Calu3 (cell line): ENCODE results near the gene TAS2R7. TPM values are rescaled to one million over a fixed set of nuclear protein-coding genes. Genes with fewer than 3 reads are reported as not detected.

Experiments used
- BruUV-seq: library from RNA; stranded (reverse); fragments of 400-500 nt; replicated peaks from 2 replicates; lab custom pipeline; 2021; lab: Mats Ljungman, UMichigan
- CTCF ChIA-PET: fragments of 300-600 bp; sonication (Branson Sonifier 250); formaldehyde crosslinking; loops from one replicate; lab custom pipeline; 2022; ENCODE audit warnings: antibody characterized with exemption; lab: Charles Lee
- DNase-seq: peaks from one replicate; pipeline ENCODE4 v3.0.0; 2022
- H3K27ac Mint-ChIP-seq: one replicate; pipeline ENCODE4 v1.8.0; 2022; ENCODE audit warnings: mixed read lengths; ENCODE audit not compliant: unreplicated experiment
- H3K27me3 Mint-ChIP-seq: one replicate; pipeline ENCODE4 v1.8.0; 2022; ENCODE audit warnings: mixed read lengths; ENCODE audit not compliant: unreplicated experiment
- H3K36me3 Mint-ChIP-seq: one replicate; pipeline ENCODE4 v1.8.0; 2022; ENCODE audit warnings: mild to moderate bottlenecking, moderate library complexity, mixed read lengths; ENCODE audit not compliant: insufficient read depth, unreplicated experiment
- H3K4me1 Mint-ChIP-seq: one replicate; pipeline ENCODE4 v1.8.0; 2022; ENCODE audit warnings: mild to moderate bottlenecking, low read depth, mixed read lengths; ENCODE audit not compliant: unreplicated experiment
- H3K4me3 Mint-ChIP-seq: one replicate; pipeline ENCODE4 v1.8.0; 2022; ENCODE audit warnings: mild to moderate bottlenecking, low read depth, moderate library complexity, mixed read lengths; ENCODE audit not compliant: unreplicated experiment
- H3K9me3 Mint-ChIP-seq: one replicate; pipeline ENCODE4 v1.8.0; 2022; ENCODE audit warnings: low read depth, mixed read lengths; ENCODE audit not compliant: unreplicated experiment
- intact Hi-C: fragments of 100-400 bp; cut with micrococcal nuclease; formaldehyde crosslinking; loops from one replicate; pipeline ENCODE4 v1.10.0; 2022; ENCODE audit not compliant: unreplicated experiment
- total RNA-seq: library from RNA; stranded (reverse); gene quantifications from 2 replicates; pipeline ENCODE4 v1.2.3, GENCODE V29; 2022
- TF ChIP-seq, protein P1 (sequence below): fragments of 200-600 bp; IDR thresholded peaks from one replicate; pipeline ENCODE4 v1.8.0; 2022; ENCODE audit warnings: antibody characterized with exemption; ENCODE audit not compliant: unreplicated experiment

The TAS2R7 gene
- total RNA-seq, 1 experiment from 2014 or later = not detected

DNA sequence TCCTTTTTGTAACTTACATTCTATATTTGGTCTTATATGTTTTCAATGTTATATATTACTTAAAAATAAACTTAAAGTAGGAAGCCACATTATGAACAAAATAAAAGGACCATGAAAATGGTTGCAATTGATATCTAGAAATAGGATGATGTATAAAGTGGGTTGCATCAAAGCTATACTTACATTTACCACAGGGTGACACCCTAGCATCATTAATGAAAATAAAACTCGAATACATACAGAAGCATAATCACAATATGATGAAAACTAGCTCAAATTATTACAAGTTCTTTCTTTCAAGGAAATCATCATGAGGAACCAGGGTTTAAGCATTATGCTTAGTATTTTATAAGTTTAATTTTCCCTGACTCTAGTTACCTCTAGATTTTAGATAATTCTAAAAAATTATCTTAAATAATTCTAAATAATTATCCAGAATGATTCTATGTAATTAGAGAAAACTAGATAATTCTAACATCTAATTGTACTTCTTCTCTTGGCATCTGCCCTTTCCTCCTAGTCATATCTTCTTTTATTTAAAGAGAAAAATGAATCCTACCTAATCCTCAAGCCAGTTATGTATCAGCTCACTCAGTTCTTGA, 31.2 kb downstream of the TAS2R7 start:
- Mint-ChIP-seq H3K27me3 (peaks cover 76% of the 10 kb centered on the region), H3K4me3 (no peak overlapping the region), H3K36me3 (no peaks in the 10 kb centered on the region), H3K4me1 (no peaks in the 10 kb centered on the region), H3K27ac (no peak overlapping the region), H3K9me3 (no peaks in the 10 kb centered on the region)
- CTCF ChIA-PET = interaction anchor here (1.1 to 3.1 kb wide), 8 partner anchors 21 to 809 kb away, joined by 3 to 38 read pairs (median 6); no protein-coding TSS in a partner anchor
- intact Hi-C loops = loop anchor here (1.0 kb wide), 2 partner anchors 428 to 715 kb away; no protein-coding TSS in a partner anchor
- TF ChIP-seq, protein P1, sequence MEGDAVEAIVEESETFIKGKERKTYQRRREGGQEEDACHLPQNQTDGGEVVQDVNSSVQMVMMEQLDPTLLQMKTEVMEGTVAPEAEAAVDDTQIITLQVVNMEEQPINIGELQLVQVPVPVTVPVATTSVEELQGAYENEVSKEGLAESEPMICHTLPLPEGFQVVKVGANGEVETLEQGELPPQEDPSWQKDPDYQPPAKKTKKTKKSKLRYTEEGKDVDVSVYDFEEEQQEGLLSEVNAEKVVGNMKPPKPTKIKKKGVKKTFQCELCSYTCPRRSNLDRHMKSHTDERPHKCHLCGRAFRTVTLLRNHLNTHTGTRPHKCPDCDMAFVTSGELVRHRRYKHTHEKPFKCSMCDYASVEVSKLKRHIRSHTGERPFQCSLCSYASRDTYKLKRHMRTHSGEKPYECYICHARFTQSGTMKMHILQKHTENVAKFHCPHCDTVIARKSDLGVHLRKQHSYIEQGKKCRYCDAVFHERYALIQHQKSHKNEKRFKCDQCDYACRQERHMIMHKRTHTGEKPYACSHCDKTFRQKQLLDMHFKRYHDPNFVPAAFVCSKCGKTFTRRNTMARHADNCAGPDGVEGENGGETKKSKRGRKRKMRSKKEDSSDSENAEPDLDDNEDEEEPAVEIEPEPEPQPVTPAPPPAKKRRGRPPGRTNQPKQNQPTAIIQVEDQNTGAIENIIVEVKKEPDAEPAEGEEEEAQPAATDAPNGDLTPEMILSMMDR = peak; percentile 27
- no peak for DNase-seq
- BruUV-seq = no TSS peak

DNA sequence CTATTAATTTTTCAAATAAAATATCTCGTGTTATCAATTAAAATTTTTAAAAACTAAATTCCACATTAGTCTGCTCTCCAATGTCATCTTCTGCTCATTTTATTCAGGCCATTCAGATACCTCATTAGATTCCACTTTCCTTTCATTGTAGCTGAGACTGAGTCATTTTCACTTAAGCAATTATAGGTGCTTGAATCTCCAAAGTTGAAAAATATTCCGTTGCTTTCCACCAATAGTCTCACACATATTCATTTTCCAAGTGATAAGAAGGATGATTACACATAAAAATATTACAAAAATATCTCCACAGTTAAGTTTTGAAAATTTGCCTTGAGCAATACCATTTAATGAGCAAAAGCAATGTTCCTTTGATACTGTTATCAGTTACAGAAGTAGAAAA, 42.8 kb downstream of the TAS2R7 start:
- TF ChIP-seq, protein P1 = no peak
- no TSS peak for BruUV-seq
- no peak for DNase-seq
- peaks cover 8% of the 10 kb centered on the region for H3K9me3 Mint-ChIP-seq
- no peak overlapping the region for H3K4me3 Mint-ChIP-seq
- no peaks in the 10 kb centered on the region for H3K36me3 Mint-ChIP-seq
- H3K27me3 Mint-ChIP-seq = peaks cover 50% of the 10 kb centered on the region
- no peaks in the 10 kb centered on the region for H3K4me1 Mint-ChIP-seq
- intact Hi-C loops = no loop called here
- H3K27ac Mint-ChIP-seq = no peak overlapping the region
- CTCF ChIA-PET = no interaction called here

DNA sequence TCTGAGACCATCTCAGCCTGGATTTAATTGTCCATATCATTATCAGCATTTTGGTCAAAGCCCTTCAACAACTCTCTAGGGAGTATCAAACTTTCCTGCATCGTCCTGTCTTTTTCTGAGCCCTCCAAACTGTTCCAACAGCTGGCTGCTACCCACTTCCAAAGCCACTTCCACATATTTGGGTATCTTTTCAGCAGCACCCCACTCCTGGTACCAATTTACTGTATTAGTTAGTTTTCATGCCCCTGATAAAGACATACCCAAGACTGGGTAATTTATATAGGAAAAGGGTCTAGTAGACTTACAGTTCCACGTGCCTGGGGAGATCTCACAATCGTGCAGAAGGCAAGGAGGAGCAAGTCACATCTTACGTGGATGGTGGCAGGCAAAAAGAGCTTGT, 46.2 kb downstream of the TAS2R7 start:
- Mint-ChIP-seq H3K27me3 (peaks cover 27% of the 10 kb centered on the region), H3K4me3 (no peak overlapping the region), H3K27ac (no peak overlapping the region), H3K4me1 (peaks cover 11% of the 10 kb centered on the region), H3K36me3 (no peaks in the 10 kb centered on the region), H3K9me3 (peaks cover 8% of the 10 kb centered on the region)
- intact Hi-C loops = no loop called here
- BruUV-seq = no TSS peak
- CTCF ChIA-PET = no interaction called here
- TF ChIP-seq, protein P1 = no peak
- no peak for DNase-seq

DNA sequence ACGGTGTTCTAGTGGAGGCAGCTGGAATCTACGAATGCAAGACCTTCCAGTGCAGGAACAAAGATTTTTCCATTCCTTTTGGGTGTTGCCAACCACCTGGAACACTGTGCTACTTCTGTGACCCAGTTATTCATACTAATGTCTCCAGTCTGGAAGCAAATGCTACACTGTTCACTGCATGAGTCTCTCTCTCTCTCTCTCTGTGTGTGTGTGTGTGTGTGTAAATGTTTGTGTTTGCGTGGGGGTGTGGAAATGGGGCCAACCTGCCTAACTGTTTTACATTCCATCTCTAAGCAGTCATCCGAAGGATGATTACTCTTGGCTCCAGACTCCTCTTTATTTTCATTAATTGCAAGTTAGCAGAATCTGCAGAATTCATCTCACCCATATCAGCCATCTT, 49.4 kb downstream of the TAS2R7 start:
- H3K27me3 Mint-ChIP-seq = peaks cover 2% of the 10 kb centered on the region
- DNase-seq = no peak
- TF ChIP-seq, protein P1 = no peak
- peaks cover 8% of the 10 kb centered on the region for H3K9me3 Mint-ChIP-seq
- BruUV-seq = no TSS peak
- no peaks in the 10 kb centered on the region for H3K36me3 Mint-ChIP-seq
- H3K4me1 Mint-ChIP-seq = peaks cover 18% of the 10 kb centered on the region
- H3K4me3 Mint-ChIP-seq = no peak overlapping the region
- intact Hi-C loops = loop anchor here (5.0 kb wide), 1 partner anchor 141 kb away; the partner anchor contains the start of gene MAGOHB
- CTCF ChIA-PET = no interaction called here
- H3K27ac Mint-ChIP-seq = no peak overlapping the region

Other genes starting within 250 kb of the TAS2R7 start
- gene MAGOHB, start 189.0 kb downstream of the TAS2R7 start, total RNA-seq = 59.5 and 61.4 TPM in 2 replicates
- gene STYK1, start 128.6 kb downstream of the TAS2R7 start, total RNA-seq = 8.4 and 10.7 TPM in 2 replicates
- 295 and 312 TPM in 2 replicates for gene YBX3, start 79.3 kb downstream of the TAS2R7 start, total RNA-seq
- gene TAS2R8, start 4.7 kb upstream of the TAS2R7 start, total RNA-seq = not detected in 2 replicates
- gene TAS2R9, start 7.5 kb upstream of the TAS2R7 start, total RNA-seq = not detected in 2 replicates
- 1.5 and 1.7 TPM in 2 replicates for gene TAS2R10, start 23.7 kb upstream of the TAS2R7 start, total RNA-seq
- 3.1 and 4.7 TPM in 2 replicates for gene PRR4, start 46.8 kb upstream of the TAS2R7 start, total RNA-seq
- gene PRH1, start 81.6 kb upstream of the TAS2R7 start, total RNA-seq = 12.4 and 21.9 TPM in 2 replicates
- gene TAS2R13, start 106.9 kb upstream of the TAS2R7 start, total RNA-seq = 1.8 and 2.5 TPM in 2 replicates
- gene PRH2, start 126.6 kb upstream of the TAS2R7 start, total RNA-seq = not detected in 2 replicates
- 2.9 TPM in 2 replicates for gene TAS2R14, start 136.6 kb upstream of the TAS2R7 start, total RNA-seq
- 1.8 TPM in 2 replicates for gene TAS2R50, start 184.3 kb upstream of the TAS2R7 start, total RNA-seq
- 2.4 and 3.3 TPM in 2 replicates for gene TAS2R20, start 195.7 kb upstream of the TAS2R7 start, total RNA-seq
- gene TAS2R19, start 220.0 kb upstream of the TAS2R7 start, total RNA-seq = 3.2 and 4.5 TPM in 2 replicates
- gene TAS2R31, start 228.8 kb upstream of the TAS2R7 start, total RNA-seq = 3.6 and 4.1 TPM in 2 replicates